ENCODE results near the gene RACK1. TPM values are rescaled to one million over a fixed set of nuclear protein-coding genes. Genes with fewer than 3 reads are reported as not detected.

RACK1 gene
- total and polyA plus RNA-seq, 2 of the 13 experiments (the other 11 are each of a cell fraction or from before 2014, with no cell fraction given): 2,514 to 6,141 TPM

DNA sequence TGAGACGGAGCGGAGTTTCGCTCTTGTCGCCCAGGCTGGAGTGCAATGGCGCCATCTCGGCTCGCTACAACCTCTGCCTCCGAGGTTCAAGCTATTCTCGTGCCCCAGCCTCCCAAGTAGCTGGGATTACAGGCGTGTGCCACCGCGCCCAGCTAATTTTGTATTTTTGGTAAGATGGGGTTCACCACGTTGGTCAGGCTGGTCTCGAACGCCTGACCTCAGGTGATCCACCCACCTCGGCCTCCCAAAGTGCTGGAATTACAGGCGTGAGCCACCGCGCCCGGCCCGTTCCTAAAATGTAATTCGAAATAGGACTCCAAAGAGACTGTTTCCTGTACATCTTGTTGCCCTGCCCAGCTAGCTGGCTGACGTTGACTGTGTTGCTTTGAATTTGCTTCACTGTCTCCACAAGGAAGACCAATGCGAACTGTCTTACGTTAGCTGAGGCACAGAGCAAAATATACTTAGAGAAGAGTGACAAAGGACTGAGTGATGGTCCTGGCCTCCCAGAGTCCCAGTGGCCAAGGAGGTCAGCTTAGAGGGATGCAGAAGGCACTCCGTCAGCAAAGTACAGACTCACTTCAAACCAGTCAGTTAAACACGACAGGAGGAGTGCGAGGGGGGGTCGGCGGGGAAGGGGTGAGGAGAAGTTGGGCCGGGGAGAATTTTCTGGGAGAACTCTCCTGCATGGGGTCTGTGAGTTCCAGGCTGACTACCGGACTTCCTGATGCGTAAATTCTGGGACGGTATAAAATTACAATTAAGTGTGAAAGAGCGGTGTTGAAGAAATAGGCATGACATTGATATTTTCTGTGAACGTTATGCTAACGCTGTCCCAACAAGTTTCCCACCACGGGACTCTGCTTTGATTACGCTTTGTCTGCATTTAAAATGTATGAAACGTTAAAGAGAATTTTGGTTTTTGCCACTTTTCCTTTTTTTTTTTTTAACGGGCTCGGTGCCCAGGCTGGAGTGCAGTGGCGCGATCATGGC, 27.4 kb downstream of the RACK1 start:
- CTCF ChIA-PET (ENCODE audit: low intra/inter-chr PET ratio, low total read pairs): no interaction called here
- Histone ChIP-seq H3K79me2 (ENCODE audit: insufficient read depth, low read length) (no peaks in the 10 kb centered on the region), H2AFZ (ENCODE audit: low read length) (peak overlapping the region; percentile 91), H3K4me2 (ENCODE audit: low read depth, low read length) (peak overlapping the region; percentile 98), H3K4me1 (ENCODE audit: insufficient read depth, low read length) (peaks cover 31% of the 10 kb centered on the region), H3K36me3 (replicated peaks in 1 of 2; ENCODE audit: control insufficient read depth in 1 of 2, insufficient read depth in 2 of 2, low read length in 2 of 2) (no peaks in the 10 kb centered on the region), H3K27me3 (ENCODE audit: control insufficient read depth in 1 of 2, insufficient read depth in 2 of 2, low read length in 2 of 2) (peaks cover 0 to 2% of the 10 kb centered on the region in 2 experiments; a peak in 1 of 5 replicates), H3K9ac (ENCODE audit: insufficient read depth, low read depth, low read length) (peak overlapping the region; percentile 54; the same call in 1 of the 2 replicates), H3K27ac (ENCODE audit: extremely low read length, insufficient read depth, low read length) (no peak overlapping the region), H4K20me1 (ENCODE audit: insufficient read depth, low read length) (no peaks in the 10 kb centered on the region), H3K9me3 (ENCODE audit: low read length) (no peaks in the 10 kb centered on the region), H3K4me3 (replicated peaks in 1 of 3; ENCODE audit: insufficient read depth in 1 of 3, low read depth in 2 of 3, low read length in 3 of 3) (peak overlapping the region; percentile 49 to 79 (median 75))
- no peak for ATAC-seq
- in situ Hi-C loops (cut with HindIII; ENCODE audit: extremely low pct_ligation_motif_present, low pct_unique_long_range_greater_than_20kb): no loop called here
- BruUV-seq (replicated peaks): no TSS peak
- WGBS (ENCODE audit: low lambda C conversion rate): 17% methylated on average over 40 of the region's 44 CpGs
- no peak for FAIRE-seq
- no peak for DNase-seq (ENCODE audit: low spot score)
- POLR2A ChIA-PET: interaction anchor here (1.0 kb wide), 1 partner anchor 24 kb away, joined by 3 read pairs; no protein-coding TSS in a partner anchor
- intact Hi-C loops (cut with micrococcal nuclease; ENCODE audit: unreplicated experiment): no loop called here
- TF ChIP-seq, protein P1, sequence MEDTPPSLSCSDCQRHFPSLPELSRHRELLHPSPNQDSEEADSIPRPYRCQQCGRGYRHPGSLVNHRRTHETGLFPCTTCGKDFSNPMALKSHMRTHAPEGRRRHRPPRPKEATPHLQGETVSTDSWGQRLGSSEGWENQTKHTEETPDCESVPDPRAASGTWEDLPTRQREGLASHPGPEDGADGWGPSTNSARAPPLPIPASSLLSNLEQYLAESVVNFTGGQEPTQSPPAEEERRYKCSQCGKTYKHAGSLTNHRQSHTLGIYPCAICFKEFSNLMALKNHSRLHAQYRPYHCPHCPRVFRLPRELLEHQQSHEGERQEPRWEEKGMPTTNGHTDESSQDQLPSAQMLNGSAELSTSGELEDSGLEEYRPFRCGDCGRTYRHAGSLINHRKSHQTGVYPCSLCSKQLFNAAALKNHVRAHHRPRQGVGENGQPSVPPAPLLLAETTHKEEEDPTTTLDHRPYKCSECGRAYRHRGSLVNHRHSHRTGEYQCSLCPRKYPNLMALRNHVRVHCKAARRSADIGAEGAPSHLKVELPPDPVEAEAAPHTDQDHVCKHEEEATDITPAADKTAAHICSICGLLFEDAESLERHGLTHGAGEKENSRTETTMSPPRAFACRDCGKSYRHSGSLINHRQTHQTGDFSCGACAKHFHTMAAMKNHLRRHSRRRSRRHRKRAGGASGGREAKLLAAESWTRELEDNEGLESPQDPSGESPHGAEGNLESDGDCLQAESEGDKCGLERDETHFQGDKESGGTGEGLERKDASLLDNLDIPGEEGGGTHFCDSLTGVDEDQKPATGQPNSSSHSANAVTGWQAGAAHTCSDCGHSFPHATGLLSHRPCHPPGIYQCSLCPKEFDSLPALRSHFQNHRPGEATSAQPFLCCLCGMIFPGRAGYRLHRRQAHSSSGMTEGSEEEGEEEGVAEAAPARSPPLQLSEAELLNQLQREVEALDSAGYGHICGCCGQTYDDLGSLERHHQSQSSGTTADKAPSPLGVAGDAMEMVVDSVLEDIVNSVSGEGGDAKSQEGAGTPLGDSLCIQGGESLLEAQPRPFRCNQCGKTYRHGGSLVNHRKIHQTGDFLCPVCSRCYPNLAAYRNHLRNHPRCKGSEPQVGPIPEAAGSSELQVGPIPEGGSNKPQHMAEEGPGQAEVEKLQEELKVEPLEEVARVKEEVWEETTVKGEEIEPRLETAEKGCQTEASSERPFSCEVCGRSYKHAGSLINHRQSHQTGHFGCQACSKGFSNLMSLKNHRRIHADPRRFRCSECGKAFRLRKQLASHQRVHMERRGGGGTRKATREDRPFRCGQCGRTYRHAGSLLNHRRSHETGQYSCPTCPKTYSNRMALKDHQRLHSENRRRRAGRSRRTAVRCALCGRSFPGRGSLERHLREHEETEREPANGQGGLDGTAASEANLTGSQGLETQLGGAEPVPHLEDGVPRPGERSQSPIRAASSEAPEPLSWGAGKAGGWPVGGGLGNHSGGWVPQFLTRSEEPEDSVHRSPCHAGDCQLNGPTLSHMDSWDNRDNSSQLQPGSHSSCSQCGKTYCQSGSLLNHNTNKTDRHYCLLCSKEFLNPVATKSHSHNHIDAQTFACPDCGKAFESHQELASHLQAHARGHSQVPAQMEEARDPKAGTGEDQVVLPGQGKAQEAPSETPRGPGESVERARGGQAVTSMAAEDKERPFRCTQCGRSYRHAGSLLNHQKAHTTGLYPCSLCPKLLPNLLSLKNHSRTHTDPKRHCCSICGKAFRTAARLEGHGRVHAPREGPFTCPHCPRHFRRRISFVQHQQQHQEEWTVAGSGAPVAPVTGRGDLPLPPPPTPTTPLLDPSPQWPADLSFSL (CRISPR knock-in tag; IDR thresholded peaks at IDR 0.05): 0 out of 2 replicates have a peak, but pooled peaks have one; percentile 26
- no peak for TF ChIP-seq TCF7 (IDR thresholded peaks at IDR 0.05; ENCODE audit: low read depth)
- no peak for TF ChIP-seq KDM5A (IDR thresholded peaks at IDR 0.05; ENCODE audit: borderline replicate concordance, low read length)
- TF ChIP-seq, protein P2, sequence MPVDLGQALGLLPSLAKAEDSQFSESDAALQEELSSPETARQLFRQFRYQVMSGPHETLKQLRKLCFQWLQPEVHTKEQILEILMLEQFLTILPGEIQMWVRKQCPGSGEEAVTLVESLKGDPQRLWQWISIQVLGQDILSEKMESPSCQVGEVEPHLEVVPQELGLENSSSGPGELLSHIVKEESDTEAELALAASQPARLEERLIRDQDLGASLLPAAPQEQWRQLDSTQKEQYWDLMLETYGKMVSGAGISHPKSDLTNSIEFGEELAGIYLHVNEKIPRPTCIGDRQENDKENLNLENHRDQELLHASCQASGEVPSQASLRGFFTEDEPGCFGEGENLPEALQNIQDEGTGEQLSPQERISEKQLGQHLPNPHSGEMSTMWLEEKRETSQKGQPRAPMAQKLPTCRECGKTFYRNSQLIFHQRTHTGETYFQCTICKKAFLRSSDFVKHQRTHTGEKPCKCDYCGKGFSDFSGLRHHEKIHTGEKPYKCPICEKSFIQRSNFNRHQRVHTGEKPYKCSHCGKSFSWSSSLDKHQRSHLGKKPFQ (CRISPR knock-in tag; IDR thresholded peaks at IDR 0.05; ENCODE audit: insufficient replicate concordance): no peak
- no peak for TF ChIP-seq RCOR2 (CRISPR knock-in tag; IDR thresholded peaks at IDR 0.05)
- TF ChIP-seq, protein P3, sequence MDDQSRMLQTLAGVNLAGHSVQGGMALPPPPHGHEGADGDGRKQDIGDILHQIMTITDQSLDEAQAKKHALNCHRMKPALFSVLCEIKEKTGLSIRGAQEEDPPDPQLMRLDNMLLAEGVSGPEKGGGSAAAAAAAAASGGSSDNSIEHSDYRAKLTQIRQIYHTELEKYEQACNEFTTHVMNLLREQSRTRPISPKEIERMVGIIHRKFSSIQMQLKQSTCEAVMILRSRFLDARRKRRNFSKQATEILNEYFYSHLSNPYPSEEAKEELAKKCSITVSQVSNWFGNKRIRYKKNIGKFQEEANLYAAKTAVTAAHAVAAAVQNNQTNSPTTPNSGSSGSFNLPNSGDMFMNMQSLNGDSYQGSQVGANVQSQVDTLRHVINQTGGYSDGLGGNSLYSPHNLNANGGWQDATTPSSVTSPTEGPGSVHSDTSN (CRISPR knock-in tag; IDR thresholded peaks at IDR 0.05; ENCODE audit: borderline replicate concordance): no peak
- TF ChIP-seq THYN1 (CRISPR knock-in tag; IDR thresholded peaks at IDR 0.05; ENCODE audit: borderline replicate concordance, low read depth): no peak
- TF ChIP-seq MAFF (IDR thresholded peaks at IDR 0.05; ENCODE audit: low read depth, low read length): no peak
- TF ChIP-seq RBM39 (IDR thresholded peaks at IDR 0.05; ENCODE audit: low read depth, low read length, poor library complexity, severe bottlenecking): no peak
- no peak for TF ChIP-seq GATAD2A (CRISPR knock-in tag; IDR thresholded peaks at IDR 0.05)
- no peak for TF ChIP-seq ZNF850 (CRISPR knock-in tag; conservative IDR thresholded peaks at IDR 0.05)
- no peak for TF ChIP-seq FOXP1 (IDR thresholded peaks at IDR 0.05)
- no peak for TF ChIP-seq FOXP1 (CRISPR knock-in tag; IDR thresholded peaks at IDR 0.05)
- TF ChIP-seq ZNF180 (CRISPR knock-in tag; IDR thresholded peaks at IDR 0.05; ENCODE audit: borderline replicate concordance, low read depth): no peak

Data from HepG2 (cell line).